Spinal cord (tissue), 10 donors: ENCODE data around the gene ILDR1. TPM values are rescaled to one million over a fixed set of nuclear protein-coding genes. Genes with fewer than 3 reads are reported as not detected.

ENCODE experiments used
- DNase-seq, 6 donors: peaks; one replicate each; pipeline versions ENCODE4 v3.0.0 to v3.0.0-alpha.2; 2013 to 2015; ENCODE audit warnings: low spot score in 6 of 6, low read depth in 4 of 6
- H3K27ac ChIP-seq: one replicate; pipeline ENCODE4 v1.5.1; 2013; ENCODE audit warnings: low read depth, low read length, control low read depth
- H3K27me3 ChIP-seq: one replicate; pipeline ENCODE4 v1.6.1; 2013; ENCODE audit warnings: low read length; ENCODE audit not compliant: control insufficient read depth, insufficient read depth
- H3K36me3 ChIP-seq: one replicate; pipeline ENCODE4 v1.6.1; 2013; ENCODE audit warnings: low read length; ENCODE audit not compliant: control insufficient read depth, insufficient read depth
- H3K4me1 ChIP-seq: one replicate; pipeline ENCODE4 v1.6.1; 2013; ENCODE audit warnings: low read length; ENCODE audit not compliant: control insufficient read depth, insufficient read depth
- H3K4me3 ChIP-seq: one replicate; pipeline ENCODE4 v1.5.1; 2013; ENCODE audit warnings: low read depth, low read length, control low read depth
- H3K9me3 ChIP-seq: one replicate; pipeline ENCODE4 v1.6.1; 2013; ENCODE audit warnings: low read length; ENCODE audit not compliant: control insufficient read depth, insufficient read depth
- WGBS: methylation state at CpG from one replicate; pipeline ENCODE4 v1.1.5; 2013; ENCODE audit warnings: missing lambda C conversion rate; ENCODE audit not compliant: insufficient coverage; 5-methylcytosine and 5-hydroxymethylcytosine counted together
- long read RNA-seq, 4 donors: transcript quantifications; one replicate each; lab custom pipeline, GENCODE V29; 2026
- polyA plus RNA-seq, 2 donors: library from polyadenylated mRNA; unstranded; fragments of 120-200 nt; gene quantifications; one replicate each; pipeline ENCODE4 v1.2.1, GENCODE V29; 2013; ENCODE audit not compliant: insufficient read length in 2 of 2
- total RNA-seq, 2 donors: library from RNA; depleted of rRNA in 1 of 2; stranded (reverse); fragments of 120-200 nt in 1 of 2; fragments of >200 nt in 1 of 2; gene quantifications; one replicate each; pipeline versions ENCODE4 v1.2.3 to v1.2.4, GENCODE V29; 2013 to 2014
- donor health status: healthy.

The ILDR1 gene
- total RNA-seq (under 1 TPM in 1 of 2 donors, not detected in 1; 0.11 TPM), polyA plus RNA-seq (under 1 TPM in 1 of 2 donors, not detected in 1; 0.15 TPM)
- long read RNA-seq, donor 1: 0 reads
- long read RNA-seq, donor 2: 0 reads
- long read RNA-seq, donor 3: 0 reads
- long read RNA-seq, donor 4, partial matches to known transcripts: 0 of 2 reads
- long read RNA-seq, donor 4, other reads (novel, unspliced or antisense): 0 of 2 reads

GRCh38 chr3:122021811-122022401 is at the start of gene ILDR1:
TSS of gene ILDR1 (minus strand) at chr3:122022247. CDS start at chr3:122022077, 170 bp downstream.
- WGBS: 9% methylated on average over 39 of the region's 43 CpGs
- H3K9me3 ChIP-seq: no peaks in the 10 kb centered on the region
- H3K36me3 ChIP-seq: no peaks in the 10 kb centered on the region
- H3K4me1 ChIP-seq: peaks cover 5% of the 10 kb centered on the region
- H3K27me3 ChIP-seq: peaks cover 9% of the 10 kb centered on the region
- no peak for DNase-seq
- H3K27ac ChIP-seq: no peak within 1 kb of the TSS
- H3K4me3 ChIP-seq: no peak within 1 kb of the TSS

GRCh38 chr3:122067588-122068240 is 45.7 kb upstream of the ILDR1 start:
- Histone ChIP-seq H3K9me3 (no peaks in the 10 kb centered on the region), H3K36me3 (no peaks in the 10 kb centered on the region), H3K4me3 (no peak overlapping the region), H3K4me1 (no peaks in the 10 kb centered on the region), H3K27ac (no peak overlapping the region), H3K27me3 (no peaks in the 10 kb centered on the region)
- no peak for DNase-seq
- 75% methylated on average over 1 of the region's 2 CpGs for WGBS

GRCh38 chr3:122067214-122067550 is 45.1 kb upstream of the ILDR1 start:
- no peaks in the 10 kb centered on the region for H3K9me3 ChIP-seq
- H3K27ac ChIP-seq: no peak overlapping the region
- WGBS: 47% methylated on average over 3 of the region's 5 CpGs
- H3K27me3 ChIP-seq: no peaks in the 10 kb centered on the region
- H3K4me3 ChIP-seq: no peak overlapping the region
- no peak for DNase-seq
- H3K36me3 ChIP-seq: no peaks in the 10 kb centered on the region
- H3K4me1 ChIP-seq: no peaks in the 10 kb centered on the region

- H3K4me1 ChIP-seq: no peaks in the 10 kb centered on the region
- no peak overlapping the region for H3K27ac ChIP-seq
- no peaks in the 10 kb centered on the region for H3K9me3 ChIP-seq
- no peak overlapping the region for H3K4me3 ChIP-seq
- H3K36me3 ChIP-seq: no peaks in the 10 kb centered on the region
- no peaks in the 10 kb centered on the region for H3K27me3 ChIP-seq
- 43% methylated on average over 5 of the region's 6 CpGs for WGBS
- no peak for DNase-seq
Measured at GRCh38 chr3:122066331-122067213, 44.5 kb upstream of the ILDR1 start.

GRCh38 chr3:122064326-122064725 is 42.3 kb upstream of the ILDR1 start:
- Histone ChIP-seq H3K27me3 (no peaks in the 10 kb centered on the region), H3K36me3 (no peaks in the 10 kb centered on the region), H3K4me3 (no peak overlapping the region), H3K9me3 (no peaks in the 10 kb centered on the region), H3K4me1 (no peaks in the 10 kb centered on the region), H3K27ac (no peak overlapping the region)
- no peak for DNase-seq
- 95% methylated on average over 4 of the region's 4 CpGs for WGBS

GRCh38 chr3:122063908-122064307 is 41.9 kb upstream of the ILDR1 start:
- DNase-seq: no peak
- Histone ChIP-seq H3K27me3 (no peaks in the 10 kb centered on the region), H3K9me3 (no peaks in the 10 kb centered on the region), H3K4me1 (no peaks in the 10 kb centered on the region), H3K27ac (no peak overlapping the region), H3K4me3 (no peak overlapping the region), H3K36me3 (no peaks in the 10 kb centered on the region)
- WGBS: no CpG with 5 or more reads among the region's 1 CpG

- no peak overlapping the region for H3K27ac ChIP-seq
- H3K4me1 ChIP-seq: no peaks in the 10 kb centered on the region
- WGBS: 83% methylated on average over 2 of the region's 6 CpGs
- no peaks in the 10 kb centered on the region for H3K9me3 ChIP-seq
- no peaks in the 10 kb centered on the region for H3K27me3 ChIP-seq
- no peak overlapping the region for H3K4me3 ChIP-seq
- DNase-seq: no peak
- H3K36me3 ChIP-seq: no peaks in the 10 kb centered on the region
Measured at GRCh38 chr3:122060040-122060698, 38.1 kb upstream of the ILDR1 start.

GRCh38 chr3:122058294-122058693 is 36.2 kb upstream of the ILDR1 start:
- Histone ChIP-seq H3K27me3 (no peaks in the 10 kb centered on the region), H3K9me3 (no peaks in the 10 kb centered on the region), H3K4me1 (no peaks in the 10 kb centered on the region), H3K36me3 (no peaks in the 10 kb centered on the region), H3K27ac (no peak overlapping the region), H3K4me3 (no peak overlapping the region)
- 100% methylated on average over 1 of the region's 1 CpG for WGBS
- no peak for DNase-seq

GRCh38 chr3:122057671-122058070 is 35.6 kb upstream of the ILDR1 start:
- 100% methylated on average over 1 of the region's 2 CpGs for WGBS
- Histone ChIP-seq H3K27ac (no peak overlapping the region), H3K4me3 (no peak overlapping the region)

More at GRCh38 chr3:122057671-122058070, 35.6 kb upstream of the ILDR1 start:
- no peak for DNase-seq
- Histone ChIP-seq H3K9me3 (no peaks in the 10 kb centered on the region), H3K36me3 (no peaks in the 10 kb centered on the region), H3K4me1 (no peaks in the 10 kb centered on the region), H3K27me3 (no peaks in the 10 kb centered on the region)
